ENCODE measurements around the gene NEK4. TPM values are rescaled to one million over a fixed set of nuclear protein-coding genes. Genes with fewer than 3 reads are reported as not detected.
A peak's percentile ranks its signal among the peaks of the same experiment; 100 is the strongest.

Gene NEK4
- total RNA-seq, 1 donor from 2014 or later = 17.1 TPM

GRCh38 chr3:52793702-52794611 is 23.2 kb upstream of the NEK4 start:
- DNase-seq (ENCODE audit: low spot score) = no peak
- intact Hi-C loops (cut with DNase I) = no loop called here

- intact Hi-C loops (cut with DNase I) = no loop called here
- no peak for DNase-seq (ENCODE audit: low spot score)
Measured at GRCh38 chr3:52792961-52793695, 22.4 kb upstream of the NEK4 start.

GRCh38 chr3:52792413-52792812 is 21.7 kb upstream of the NEK4 start:
- intact Hi-C loops (cut with DNase I) = no loop called here
- no peak for DNase-seq (ENCODE audit: low spot score)

GRCh38 chr3:52791928-52792327 is 21.2 kb upstream of the NEK4 start:
- intact Hi-C loops (cut with DNase I) = no loop called here
- no peak for DNase-seq (ENCODE audit: low spot score)

GRCh38 chr3:52791366-52791765 is 20.6 kb upstream of the NEK4 start:
- DNase-seq (ENCODE audit: low spot score) = no peak
- intact Hi-C loops (cut with DNase I) = no loop called here

- no peak for DNase-seq (ENCODE audit: low spot score)
- intact Hi-C loops (cut with DNase I) = no loop called here
Measured at GRCh38 chr3:52790741-52791140, 20.0 kb upstream of the NEK4 start.

- DNase-seq (ENCODE audit: low spot score) = no peak
- intact Hi-C loops (cut with DNase I) = no loop called here
Measured at GRCh38 chr3:52790337-52790736, 19.6 kb upstream of the NEK4 start.

- no peak for DNase-seq (ENCODE audit: low spot score)
- intact Hi-C loops (cut with DNase I) = no loop called here
Measured at GRCh38 chr3:52789746-52790040, 19.0 kb upstream of the NEK4 start.

GRCh38 chr3:52788890-52789745 is 18.4 kb upstream of the NEK4 start:
- DNase-seq (ENCODE audit: low spot score) = no peak
- intact Hi-C loops (cut with DNase I) = no loop called here

- intact Hi-C loops (cut with DNase I) = no loop called here
- no peak for DNase-seq (ENCODE audit: low spot score)
Measured at GRCh38 chr3:52787672-52788625, 17.2 kb upstream of the NEK4 start.

GRCh38 chr3:52787246-52787645 is 16.5 kb upstream of the NEK4 start:
- intact Hi-C loops (cut with DNase I) = no loop called here
- no peak for DNase-seq (ENCODE audit: low spot score)

- DNase-seq (ENCODE audit: low spot score) = no peak
- intact Hi-C loops (cut with DNase I) = no loop called here
Measured at GRCh38 chr3:52786330-52787215, 15.8 kb upstream of the NEK4 start.

GRCh38 chr3:52784931-52785590 is 14.3 kb upstream of the NEK4 start:
- intact Hi-C loops (cut with DNase I) = no loop called here
- peak; percentile 64 for DNase-seq (ENCODE audit: low spot score)

GRCh38 chr3:52784021-52784621 is 13.4 kb upstream of the NEK4 start:
- intact Hi-C loops (cut with DNase I) = no loop called here
- peak; percentile 63 for DNase-seq (ENCODE audit: low spot score)

GRCh38 chr3:52783211-52783555 is 12.4 kb upstream of the NEK4 start:
- intact Hi-C loops (cut with DNase I) = no loop called here
- peak; percentile 61 for DNase-seq (ENCODE audit: low spot score)

- DNase-seq (ENCODE audit: low spot score) = peak; percentile 54
- intact Hi-C loops (cut with DNase I) = no loop called here
Measured at GRCh38 chr3:52782412-52783210, 11.9 kb upstream of the NEK4 start.

GRCh38 chr3:52781741-52782140 is 11.0 kb upstream of the NEK4 start:
- DNase-seq (ENCODE audit: low spot score) = peak; percentile 53
- intact Hi-C loops (cut with DNase I) = no loop called here
